Fibroblast of the aortic adventitia (primary cell): ENCODE measurements around the gene PLA2G5. TPM values are rescaled to one million over a fixed set of nuclear protein-coding genes. Genes with fewer than 3 reads are reported as not detected.
"Not testable (repeated sequence)": the region's sequence is repeated elsewhere in the genome, so short reads cannot be mapped to it uniquely, and the experiment has no call there.

Experiments
- DNase-seq: peaks from one replicate; pipeline ENCODE4 v3.0.0-alpha.2; 2010; ENCODE audit warnings: low read depth
- H3K4me3 ChIP-seq: 2 replicates; pipeline ENCODE4 v1.5.1; 2011; ENCODE audit warnings: low read depth, mild to moderate bottlenecking, control low read depth, low read length, moderate library complexity
- CTCF ChIP-seq: IDR thresholded peaks from 2 replicates; pipeline ENCODE4 v1.5.1; 2011; ENCODE audit warnings: mild to moderate bottlenecking, low read length, control low read depth, inconsistent platforms; ENCODE audit not compliant: insufficient read depth
- total RNA-seq: library from RNA; depleted of rRNA; stranded (reverse); fragments of >200 nt; gene quantifications from 2 replicates; pipeline ENCODE4 v1.2.3, GENCODE V29; 2012; ENCODE audit warnings: low replicate concordance

PLA2G5 gene
- total RNA-seq, 1 donor, result 0.36 TPM

- no peak for TF ChIP-seq CTCF
- H3K4me3 ChIP-seq, result no peak overlapping the region
- no peak for DNase-seq
These were observed 50.8 kb downstream of the PLA2G5 start for GRCh38 chr1:20120796-20121195.

GRCh38 chr1:20123722-20124455 lies 53.9 kb downstream of the PLA2G5 start:
- H3K4me3 ChIP-seq, result no peak overlapping the region
- peak; percentile 18 for DNase-seq
- TF ChIP-seq CTCF, result no peak

GRCh38 chr1:20124456-20125057 lies 54.6 kb downstream of the PLA2G5 start:
- TF ChIP-seq CTCF, result no peak
- peak; percentile 87 for DNase-seq
- H3K4me3 ChIP-seq, result no peak overlapping the region

GRCh38 chr1:20125100-20125499 lies 55.1 kb downstream of the PLA2G5 start:
- DNase-seq, result no peak
- no peak for TF ChIP-seq CTCF

GRCh38 chr1:20126041-20126805 lies 56.2 kb downstream of the PLA2G5 start:
- no peak for TF ChIP-seq CTCF
- DNase-seq, result no peak
- no peak overlapping the region for H3K4me3 ChIP-seq

More at GRCh38 chr1:20125100-20125499, 55.1 kb downstream of the PLA2G5 start:
- no peak overlapping the region for H3K4me3 ChIP-seq

- DNase-seq, result no peak
- TF ChIP-seq CTCF, result no peak
- H3K4me3 ChIP-seq, result no peak overlapping the region
These were observed 56.9 kb downstream of the PLA2G5 start for GRCh38 chr1:20126806-20127440.

GRCh38 chr1:20130518-20130917 lies 60.5 kb downstream of the PLA2G5 start:
- not testable (repeated sequence) for DNase-seq, H3K4me3 ChIP-seq
